HEK293T (cell line): ENCODE data around the gene B3GALT5.

ENCODE experiments used
- BHLHE40 ChIP-seq: fragments of 450-650 bp; IDR thresholded peaks from 2 replicates; pipeline ENCODE4 v1.6.1; 2016; ENCODE audit warnings: mild to moderate bottlenecking, moderate library complexity, borderline replicate concordance
- CTBP1 ChIP-seq: fragments of 450-650 bp; IDR thresholded peaks from 2 replicates; pipeline ENCODE4 v1.6.1; 2016; ENCODE audit warnings: borderline replicate concordance
- ELF4 ChIP-seq: fragments of 450-650 bp; IDR thresholded peaks from 2 replicates; pipeline ENCODE4 v1.6.1; 2017; ENCODE audit warnings: antibody characterized with exemption
- FOXK2 ChIP-seq: fragments of 450-650 bp; IDR thresholded peaks from 2 replicates; pipeline ENCODE4 v1.6.1; 2016; ENCODE audit warnings: mild to moderate bottlenecking
- FOXM1 ChIP-seq: fragments of 450-650 bp; IDR thresholded peaks from 2 replicates; pipeline ENCODE4 v1.6.1; 2017; ENCODE audit warnings: mild to moderate bottlenecking, borderline replicate concordance
- HDGF ChIP-seq: fragments of 450-650 bp; IDR thresholded peaks from 2 replicates; pipeline ENCODE4 v1.6.1; 2017; ENCODE audit warnings: antibody characterized with exemption, borderline replicate concordance
- L3MBTL2 ChIP-seq: fragments of 450-650 bp; conservative IDR thresholded peaks from 2 replicates; pipeline ENCODE4 v1.6.1; 2016; ENCODE audit warnings: mild to moderate bottlenecking
- LEF1 ChIP-seq: fragments of 450-650 bp; IDR thresholded peaks from 2 replicates; pipeline ENCODE4 v1.6.1; 2017; ENCODE audit warnings: mild to moderate bottlenecking, borderline replicate concordance
- NFRKB ChIP-seq: fragments of 450-650 bp; IDR thresholded peaks from 2 replicates; pipeline ENCODE4 v1.6.1; 2016; ENCODE audit warnings: mild to moderate bottlenecking, moderate library complexity
- SP1 ChIP-seq: fragments of 450-650 bp; IDR thresholded peaks from 2 replicates; pipeline ENCODE4 v1.6.1; 2017
- SUZ12 ChIP-seq: fragments of 450-650 bp; IDR thresholded peaks from 2 replicates; pipeline ENCODE4 v1.6.1; 2016; ENCODE audit warnings: mild to moderate bottlenecking
- TARDBP ChIP-seq: fragments of 450-650 bp; IDR thresholded peaks from 2 replicates; pipeline ENCODE4 v1.6.1; 2016
- ZNF384 ChIP-seq: fragments of 450-650 bp; IDR thresholded peaks from 2 replicates; pipeline ENCODE4 v1.6.1; 2016

DNA sequence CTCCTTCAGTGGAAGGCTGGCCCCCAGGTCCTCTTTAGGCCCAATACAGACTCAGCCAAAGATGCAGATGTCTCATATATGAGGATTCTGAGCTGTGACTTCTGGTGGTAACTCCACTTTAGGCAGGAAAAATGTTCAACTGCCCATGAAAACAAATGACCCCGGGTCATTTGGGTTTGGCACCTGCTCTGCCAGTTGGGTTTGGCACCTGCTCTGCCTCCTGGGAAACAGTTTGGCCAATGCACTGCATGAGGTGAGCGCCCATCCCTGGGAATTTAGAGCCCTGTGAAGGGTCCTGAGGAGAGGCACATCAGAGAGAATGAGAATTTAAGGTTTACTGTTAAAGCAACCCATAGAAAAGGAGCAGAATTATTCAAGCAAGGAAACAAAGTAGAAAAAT is 45.3 kb downstream of the B3GALT5 start:
- TF ChIP-seq SP1 = no peak
- no peak for TF ChIP-seq HDGF
- TF ChIP-seq BHLHE40 = no peak
- TF ChIP-seq ELF4 = no peak
- TF ChIP-seq NFRKB = no peak
- TF ChIP-seq LEF1 = no peak
- no peak for TF ChIP-seq FOXM1
- no peak for TF ChIP-seq ZNF384
- TF ChIP-seq FOXK2 = no peak
- TF ChIP-seq SUZ12 = no peak
- no peak for TF ChIP-seq L3MBTL2
- TF ChIP-seq CTBP1 = no peak
- no peak for TF ChIP-seq TARDBP
